PC-3 (cell line): Measurements from ENCODE around the gene MIB1. TPM values are rescaled to one million over a fixed set of nuclear protein-coding genes. Genes with fewer than 3 reads are reported as not detected.
A peak's percentile ranks its signal among the peaks of the same experiment; 100 is the strongest.

Experiments used
- ATAC-seq: fragments of 200-7000 bp; cut with Tn5 transposase; 2 replicates; pipeline ENCODE4 v1.9.1; 2020; ENCODE audit warnings: mild to moderate bottlenecking, moderate library complexity
- BruUV-seq: library from RNA; stranded (reverse); fragments of 400-500 nt; replicated peaks from 2 replicates; lab custom pipeline; 2021; lab: Mats Ljungman, UMichigan
- CTCF ChIA-PET: fragments of 300-600 bp; sonication (Branson Sonifier 250); formaldehyde crosslinking; loops from one replicate; lab custom pipeline; 2022; ENCODE audit warnings: antibody characterized with exemption; lab: Charles Lee
- POLR2A ChIA-PET: fragments of 300-600 bp; sonication (Branson Sonifier 250); formaldehyde crosslinking; loops from one replicate; lab custom pipeline; 2022; ENCODE audit warnings: antibody characterized with exemption; ENCODE audit not compliant: unreplicated experiment; lab: Charles Lee
- DNase-seq: peaks from one replicate; pipeline ENCODE4 v3.0.0-alpha.2; 2015
- H2AFZ ChIP-seq: fragments of 300-600 bp; sonication (generic); 2 replicates; pipeline ENCODE4 v1.6.0; 2016; ENCODE audit warnings: antibody characterized with exemption, low read length
- H3F3A ChIP-seq: fragments of 300-600 bp; sonication (generic); one replicate; pipeline ENCODE4 v1.6.0; 2017; ENCODE audit warnings: antibody characterized with exemption, low read length, control low read depth, mild to moderate bottlenecking; ENCODE audit not compliant: unreplicated experiment
- H3K27ac ChIP-seq: fragments of 300-600 bp; sonication (generic); 2 replicates; pipeline ENCODE4 v1.5.1; 2016; ENCODE audit warnings: mild to moderate bottlenecking, low read length
- H3K27me3 ChIP-seq: fragments of 300-600 bp; sonication (generic); 2 replicates; pipeline ENCODE4 v1.6.1; 2016; ENCODE audit warnings: low read length, mixed read lengths
- H3K36me3 ChIP-seq: fragments of 300-600 bp; sonication (generic); 2 replicates; pipeline ENCODE4 v1.6.1; 2016; ENCODE audit warnings: low read depth, mixed run types, low read length, mixed read lengths
- H3K4me1 ChIP-seq: fragments of 300-600 bp; sonication (generic); 2 replicates; pipeline ENCODE4 v1.5.1; 2016; ENCODE audit warnings: low read length; ENCODE audit not compliant: insufficient read depth
- H3K4me2 ChIP-seq: fragments of 300-600 bp; sonication (generic); 2 replicates; pipeline ENCODE4 v1.6.0; 2016; ENCODE audit warnings: low read length
- H3K4me3 ChIP-seq: fragments of 300-600 bp; sonication (generic); 2 replicates; pipeline ENCODE4 v1.5.1; 2016; ENCODE audit warnings: mild to moderate bottlenecking, low read length, mixed read lengths
- H3K79me2 ChIP-seq: fragments of 300-600 bp; sonication (generic); 2 replicates; pipeline ENCODE4 v1.6.1; 2017; ENCODE audit warnings: low read length, mixed read lengths
- H3K9ac ChIP-seq: fragments of 300-600 bp; sonication (generic); 2 replicates; pipeline ENCODE4 v1.6.0; 2016; ENCODE audit warnings: mild to moderate bottlenecking, low read length
- H3K9me2 ChIP-seq: fragments of 300-600 bp; sonication (generic); replicated peaks from 2 replicates; pipeline ENCODE4 v1.6.1; 2016; ENCODE audit warnings: mixed run types, low read length, mixed read lengths
- H3K9me3 ChIP-seq: fragments of 300-600 bp; sonication (generic); 2 replicates; pipeline ENCODE4 v1.6.1; 2016; ENCODE audit warnings: low read length, mixed read lengths
- H4K20me1 ChIP-seq: fragments of 300-600 bp; sonication (generic); 2 replicates; pipeline ENCODE4 v1.6.1; 2016; ENCODE audit warnings: low read length, mixed read lengths
- EZH2 ChIP-seq: fragments of 300-600 bp; sonication (generic); IDR thresholded peaks from one replicate; pipeline ENCODE4 v1.6.1; 2017; ENCODE audit warnings: antibody characterized with exemption, mild to moderate bottlenecking, low read length; ENCODE audit not compliant: unreplicated experiment
- EZH2phosphoT487 ChIP-seq: fragments of 300-600 bp; sonication (generic); IDR thresholded peaks from 2 replicates; pipeline ENCODE4 v1.6.1; 2018; ENCODE audit warnings: mild to moderate bottlenecking, antibody characterized with exemption, low read length, borderline replicate concordance
- intact Hi-C: fragments of 100-400 bp; cut with micrococcal nuclease; formaldehyde crosslinking; loops from 2 replicates; pipeline ENCODE4 v1.9.0; 2023
- total RNA-seq: library from RNA; depleted of rRNA; stranded (reverse); fragments of >200 nt; gene quantifications from 2 replicates; pipeline ENCODE4 v1.2.3, GENCODE V29; 2014
- TF ChIP-seq, protein P1 (sequence below): fragments of 300-600 bp; sonication (generic); conservative IDR thresholded peaks from 2 replicates; pipeline ENCODE4 v1.5.1; 2017; ENCODE audit warnings: antibody characterized with exemption, low read depth, mild to moderate bottlenecking, low read length

MIB1 gene
- total RNA-seq, 1 experiment from 2014 or later, result 25.1 TPM

DNA sequence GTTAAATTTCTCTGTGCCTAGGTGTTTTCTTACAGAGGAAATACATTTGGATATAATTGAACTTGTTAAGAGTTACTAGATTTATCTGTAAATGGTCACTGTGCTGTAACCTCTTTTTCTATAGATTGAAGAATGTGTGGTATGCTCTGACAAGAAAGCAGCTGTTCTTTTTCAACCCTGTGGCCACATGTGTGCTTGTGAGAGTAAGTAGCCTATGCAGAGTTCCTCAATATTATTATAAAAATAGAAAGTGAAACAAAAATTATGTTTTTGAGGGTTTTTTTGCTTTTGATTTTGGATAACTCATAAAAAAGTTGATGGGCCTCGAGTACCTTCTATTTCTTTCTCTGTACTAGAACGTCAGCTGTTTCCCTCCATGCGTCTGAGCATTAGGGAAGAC, 112.4 kb downstream of the MIB1 start:
- DNase-seq, result no peak
- H3K9me3 ChIP-seq, result no peaks in the 10 kb centered on the region
- H3K4me1 ChIP-seq, result no peaks in the 10 kb centered on the region
- no peak overlapping the region for H3K9ac ChIP-seq
- no peak overlapping the region for H3K4me3 ChIP-seq
- H3K79me2 ChIP-seq, result no peaks in the 10 kb centered on the region
- no peak overlapping the region for H3K4me2 ChIP-seq
- BruUV-seq, result no TSS peak
- intact Hi-C loops, result loop anchor here (5.0 kb wide), 1 partner anchor 36 kb away; no protein-coding TSS in a partner anchor
- no peak for TF ChIP-seq EZH2phosphoT487
- TF ChIP-seq EZH2, result no peak
- TF ChIP-seq, protein P1, sequence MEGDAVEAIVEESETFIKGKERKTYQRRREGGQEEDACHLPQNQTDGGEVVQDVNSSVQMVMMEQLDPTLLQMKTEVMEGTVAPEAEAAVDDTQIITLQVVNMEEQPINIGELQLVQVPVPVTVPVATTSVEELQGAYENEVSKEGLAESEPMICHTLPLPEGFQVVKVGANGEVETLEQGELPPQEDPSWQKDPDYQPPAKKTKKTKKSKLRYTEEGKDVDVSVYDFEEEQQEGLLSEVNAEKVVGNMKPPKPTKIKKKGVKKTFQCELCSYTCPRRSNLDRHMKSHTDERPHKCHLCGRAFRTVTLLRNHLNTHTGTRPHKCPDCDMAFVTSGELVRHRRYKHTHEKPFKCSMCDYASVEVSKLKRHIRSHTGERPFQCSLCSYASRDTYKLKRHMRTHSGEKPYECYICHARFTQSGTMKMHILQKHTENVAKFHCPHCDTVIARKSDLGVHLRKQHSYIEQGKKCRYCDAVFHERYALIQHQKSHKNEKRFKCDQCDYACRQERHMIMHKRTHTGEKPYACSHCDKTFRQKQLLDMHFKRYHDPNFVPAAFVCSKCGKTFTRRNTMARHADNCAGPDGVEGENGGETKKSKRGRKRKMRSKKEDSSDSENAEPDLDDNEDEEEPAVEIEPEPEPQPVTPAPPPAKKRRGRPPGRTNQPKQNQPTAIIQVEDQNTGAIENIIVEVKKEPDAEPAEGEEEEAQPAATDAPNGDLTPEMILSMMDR, result no peak
- H3F3A ChIP-seq, result no peaks in the 10 kb centered on the region
- POLR2A ChIA-PET, result no interaction called here
- no peaks in the 10 kb centered on the region for H3K27me3 ChIP-seq
- no peak for ATAC-seq
- H3K9me2 ChIP-seq, result no peaks in the 10 kb centered on the region
- no peak overlapping the region for H2AFZ ChIP-seq
- H3K36me3 ChIP-seq, result peaks cover 7% of the 10 kb centered on the region; the same call in 1 of the 2 replicates
- CTCF ChIA-PET, result no interaction called here
- H3K27ac ChIP-seq, result no peak overlapping the region
- no peaks in the 10 kb centered on the region for H4K20me1 ChIP-seq

DNA sequence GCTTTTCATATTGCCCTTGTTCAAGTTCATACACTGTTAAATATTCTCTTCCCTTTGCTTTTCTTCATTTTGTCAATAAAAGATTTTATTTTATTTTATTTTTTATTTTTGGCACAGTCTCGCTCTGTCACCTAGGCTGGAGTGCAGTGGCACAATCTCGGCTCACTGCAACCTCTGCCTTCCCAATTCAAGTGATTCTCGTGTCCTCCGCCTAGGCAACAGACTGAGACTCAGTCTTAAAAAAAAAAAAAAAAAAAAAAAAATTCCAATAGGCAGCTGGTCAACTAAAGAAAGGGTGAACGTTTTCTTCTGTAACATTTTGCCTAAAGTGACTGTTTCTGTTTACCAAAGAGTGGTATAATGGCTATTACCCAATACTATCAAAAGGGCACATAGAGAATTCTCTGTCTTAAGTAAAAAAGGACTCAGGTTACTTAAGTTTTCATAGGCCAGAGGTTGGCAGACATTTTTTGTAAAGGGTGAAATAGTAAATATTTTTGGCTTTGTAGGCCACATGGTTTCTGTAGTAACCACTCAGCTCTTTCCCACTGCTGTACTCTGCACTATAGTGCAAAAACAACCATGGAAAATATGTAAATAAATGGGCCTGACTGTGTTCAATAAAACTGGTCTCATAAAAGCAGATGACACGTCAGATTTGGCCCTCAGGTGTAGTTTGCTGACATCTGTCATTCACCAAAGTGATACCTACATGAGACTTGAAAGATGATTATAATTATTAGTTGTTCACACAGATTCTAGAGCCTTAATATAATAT, 113.4 kb downstream of the MIB1 start:
- Histone ChIP-seq H3K36me3 (peaks cover 10% of the 10 kb centered on the region; the same call in 1 of the 2 replicates), H3K9ac (no peak overlapping the region), H4K20me1 (no peaks in the 10 kb centered on the region), H2AFZ (no peak overlapping the region), H3K9me2 (no peaks in the 10 kb centered on the region), H3K4me1 (no peaks in the 10 kb centered on the region), H3K4me3 (no peak overlapping the region), H3K79me2 (no peaks in the 10 kb centered on the region), H3K4me2 (no peak overlapping the region), H3K27me3 (no peaks in the 10 kb centered on the region), H3K9me3 (no peaks in the 10 kb centered on the region), H3F3A (no peaks in the 10 kb centered on the region), H3K27ac (no peak overlapping the region)
- intact Hi-C loops, result loop anchor here (5.0 kb wide), 1 partner anchor 37 kb away; no protein-coding TSS in a partner anchor
- ATAC-seq, result peak; percentile 73
- TF ChIP-seq, protein P1, result no peak
- no peak for TF ChIP-seq EZH2
- no peak for TF ChIP-seq EZH2phosphoT487
- CTCF ChIA-PET, result no interaction called here
- DNase-seq, result no peak
- POLR2A ChIA-PET, result interaction anchor here (0.6 kb wide), 1 partner anchor 28 kb away, joined by 6 read pairs; no protein-coding TSS in a partner anchor
- BruUV-seq, result no TSS peak

DNA sequence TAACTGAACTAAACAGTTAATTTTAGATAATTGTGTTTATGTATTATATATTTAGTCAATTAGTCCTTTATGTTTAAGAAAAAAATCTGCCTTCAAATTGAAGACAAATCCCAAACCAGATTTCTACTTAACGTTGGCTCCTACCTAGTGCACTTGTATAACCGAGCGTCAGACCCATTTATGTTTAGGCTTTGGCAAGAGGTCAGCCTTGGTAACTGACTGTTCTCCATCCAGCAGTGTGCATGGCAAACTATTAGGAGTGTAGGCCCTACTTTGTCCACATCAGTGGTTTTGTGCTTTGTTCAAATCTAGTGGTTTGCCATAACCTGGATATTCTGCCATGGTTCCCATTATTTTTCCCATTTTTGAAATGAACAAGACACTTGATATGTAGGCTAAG, 114.8 kb downstream of the MIB1 start:
- POLR2A ChIA-PET, result no interaction called here
- H3K9me3 ChIP-seq, result no peaks in the 10 kb centered on the region
- ATAC-seq (no peak), DNase-seq (no peak)
- H4K20me1 ChIP-seq, result no peaks in the 10 kb centered on the region
- no peaks in the 10 kb centered on the region for H3K9me2 ChIP-seq
- H3K4me3 ChIP-seq, result no peak overlapping the region
- H3K36me3 ChIP-seq, result peaks cover 10% of the 10 kb centered on the region; the same call in 1 of the 2 replicates
- CTCF ChIA-PET, result no interaction called here
- H3K27ac ChIP-seq, result no peak overlapping the region
- no TSS peak for BruUV-seq
- no peak overlapping the region for H3K4me2 ChIP-seq
- no peaks in the 10 kb centered on the region for H3K27me3 ChIP-seq
- no peaks in the 10 kb centered on the region for H3F3A ChIP-seq
- TF ChIP-seq, protein P1, result no peak
- TF ChIP-seq EZH2 (no peak), EZH2phosphoT487 (no peak)
- no peak overlapping the region for H2AFZ ChIP-seq
- H3K79me2 ChIP-seq, result no peaks in the 10 kb centered on the region
- no peaks in the 10 kb centered on the region for H3K4me1 ChIP-seq
- intact Hi-C loops, result no loop called here
- no peak overlapping the region for H3K9ac ChIP-seq
